NCI-H446 (cell line): ENCODE data around the gene KRTAP2-1.
"Not testable (repeated sequence)": the region's sequence is repeated elsewhere in the genome, so short reads cannot be mapped to it uniquely, and the experiment has no call there.

Source experiments
- DNase-seq, 2 experiments: peaks; one replicate each; lab custom pipeline; 2025; lab: John Stamatoyannopoulos, UW

The KRTAP2-1 gene, protein sequence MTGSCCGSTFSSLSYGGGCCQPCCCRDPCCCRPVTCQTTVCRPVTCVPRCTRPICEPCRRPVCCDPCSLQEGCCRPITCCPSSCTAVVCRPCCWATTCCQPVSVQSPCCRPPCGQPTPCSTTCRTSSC

GRCh38 chr17:41046735-41047465 is at the start of gene KRTAP2-1:
KRTAP2-1 (minus strand) TSS chr17:41047316; CDS start chr17:41047267, 49 bp downstream.
- DNase-seq = not testable (repeated sequence)

GRCh38 chr17:41096055-41096454 is 48.9 kb upstream of the KRTAP2-1 start:
- DNase-seq = no peak

DNA sequence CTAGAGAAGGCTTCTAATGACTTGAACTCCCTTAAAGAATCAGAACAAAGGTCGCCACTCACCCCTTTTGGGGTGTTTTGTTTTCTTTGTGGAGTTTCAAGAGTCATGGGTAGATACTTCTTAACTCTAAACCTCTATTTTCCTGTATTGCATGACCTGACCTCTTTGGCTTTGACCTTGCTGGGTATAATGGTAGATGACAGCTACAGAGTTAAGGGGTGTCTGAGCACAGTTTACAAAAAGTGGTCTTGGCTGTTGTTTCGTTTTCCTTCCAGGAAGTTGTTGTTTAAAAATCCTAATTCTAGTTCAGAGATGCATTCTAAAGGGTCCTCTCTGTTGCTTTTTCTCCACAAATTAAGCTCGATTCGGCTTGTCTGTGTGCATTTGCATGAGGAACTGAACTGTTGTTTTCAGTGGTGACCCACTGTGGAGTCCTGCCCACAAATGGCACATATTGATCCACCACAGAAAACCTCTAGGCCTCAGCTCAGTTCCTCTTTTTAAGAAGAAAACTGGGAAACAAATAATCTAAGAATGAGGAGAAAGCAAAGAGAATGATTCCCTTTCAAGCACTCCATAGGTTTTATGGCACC is 41.7 kb upstream of the KRTAP2-1 start:
- DNase-seq = not testable (repeated sequence)

GRCh38 chr17:41084100-41084856 is 37.2 kb upstream of the KRTAP2-1 start, which contains the start of gene KRTAP4-7:
KRTAP4-7 (plus strand) TSS chr17:41084150; CDS start chr17:41084207, 57 bp downstream.
- not testable (repeated sequence) for DNase-seq

- not testable (repeated sequence) for DNase-seq
Measured at GRCh38 chr17:41083427-41083826, 36.3 kb upstream of the KRTAP2-1 start.

DNA sequence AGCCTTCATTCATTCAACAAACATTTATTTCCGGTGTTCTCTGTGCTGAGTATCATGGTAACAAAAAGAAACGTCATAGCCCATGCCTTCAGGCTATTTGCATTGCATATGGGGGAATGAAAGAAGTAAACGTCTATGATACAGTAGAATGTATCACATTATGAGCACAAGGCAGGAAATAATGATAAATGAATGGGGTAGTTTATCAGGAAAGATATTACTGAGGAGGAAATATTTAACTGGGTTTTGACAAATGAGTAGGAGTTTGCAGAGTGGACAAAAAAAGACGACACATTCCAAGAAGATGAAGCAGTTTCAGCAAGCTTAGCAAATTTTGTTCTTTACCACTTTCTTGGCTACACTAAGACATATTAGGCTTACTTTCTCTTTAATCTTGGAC is 35.5 kb upstream of the KRTAP2-1 start:
- DNase-seq = no peak

- no peak for DNase-seq
Measured at GRCh38 chr17:41076788-41077187, 29.7 kb upstream of the KRTAP2-1 start.

GRCh38 chr17:41073676-41074075 is 26.6 kb upstream of the KRTAP2-1 start:
- no peak for DNase-seq

DNA sequence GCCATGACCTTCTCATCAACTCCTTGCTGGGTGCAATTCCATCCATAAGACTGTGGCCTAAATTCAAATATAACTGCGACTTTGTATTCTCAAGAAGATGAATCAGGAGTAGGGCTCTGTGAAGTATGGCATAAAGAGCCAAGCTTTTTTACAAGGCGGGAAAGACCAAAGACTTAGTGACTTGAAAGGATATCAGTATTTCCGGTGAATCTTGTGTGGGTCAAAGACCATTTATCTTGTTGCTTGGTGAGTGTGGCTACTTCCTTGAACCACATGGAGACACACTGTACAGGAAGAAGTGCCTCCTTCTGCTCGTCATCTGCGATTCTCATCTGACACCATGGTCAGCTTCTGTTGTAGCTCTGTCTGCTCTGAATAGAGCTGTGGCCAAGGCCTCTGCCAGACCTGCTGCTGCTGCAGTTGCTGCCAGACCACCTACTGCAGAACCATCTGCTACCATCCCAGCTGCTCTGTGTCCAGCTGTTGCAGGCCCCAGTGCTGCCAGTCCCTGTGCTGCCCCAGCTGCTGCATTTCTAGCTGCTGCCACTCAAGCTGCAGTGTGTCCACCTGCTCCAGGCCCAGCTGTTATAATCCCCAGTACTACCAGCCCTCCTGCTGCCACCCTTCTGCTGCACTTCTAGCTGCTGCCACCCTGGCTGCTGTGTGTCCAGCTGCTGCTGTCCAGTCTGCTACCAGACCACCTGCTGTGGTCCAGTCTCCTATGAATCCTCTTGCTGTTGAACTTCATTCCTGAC is 24.7 kb upstream of the KRTAP2-1 start:
- peak in 1 of 2 experiments; percentile 6 for DNase-seq

DNA sequence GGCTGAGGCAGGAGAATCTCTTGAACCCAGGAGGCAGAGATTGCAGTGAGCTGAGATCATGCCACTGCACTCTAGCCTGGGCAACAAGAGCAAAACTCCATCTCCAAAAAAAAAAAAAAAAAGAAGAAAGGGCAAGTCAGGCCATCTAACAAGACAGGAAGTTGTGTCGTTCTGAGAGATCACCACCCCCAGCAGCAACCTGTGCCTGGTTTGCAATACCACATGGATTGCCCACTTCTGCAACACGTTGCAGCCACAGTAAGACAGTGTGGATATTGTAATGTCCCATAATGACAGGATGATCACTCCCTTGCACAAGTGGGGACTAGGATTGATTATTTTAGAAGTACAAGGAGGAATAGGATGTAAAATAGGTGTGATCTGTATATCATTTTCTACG is 21.9 kb upstream of the KRTAP2-1 start:
- no peak for DNase-seq

- DNase-seq = no peak
Measured at GRCh38 chr17:41067281-41067680, 20.2 kb upstream of the KRTAP2-1 start.

GRCh38 chr17:41065829-41066624 is 18.9 kb upstream of the KRTAP2-1 start, which contains the start of gene KRTAP2-4:
KRTAP2-4 (minus strand) TSS chr17:41065879; CDS start chr17:41065845, 34 bp downstream.
- DNase-seq = no peak

- DNase-seq = not testable (repeated sequence)
Measured at GRCh38 chr17:41065016-41065689, 18.0 kb upstream of the KRTAP2-1 start.

DNA sequence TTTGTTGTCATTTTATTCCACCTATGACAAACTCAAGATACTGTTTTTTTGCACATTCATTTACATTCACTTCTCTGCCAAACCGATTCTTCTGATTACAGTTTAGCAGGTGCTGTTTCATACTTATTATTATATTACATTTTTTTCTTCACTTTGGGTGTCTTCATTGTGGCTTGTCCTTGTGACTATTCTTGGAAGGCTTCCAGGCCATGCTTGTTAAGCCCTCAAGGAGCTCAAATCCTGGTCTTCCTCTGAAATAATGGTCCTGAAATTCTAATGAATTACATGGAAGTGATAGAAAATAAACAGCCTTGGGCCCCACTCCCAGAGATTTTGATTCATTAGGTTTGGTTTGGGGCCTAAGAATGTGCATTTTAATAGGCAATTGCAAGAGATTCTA is 17.2 kb upstream of the KRTAP2-1 start:
- no peak for DNase-seq

DNA sequence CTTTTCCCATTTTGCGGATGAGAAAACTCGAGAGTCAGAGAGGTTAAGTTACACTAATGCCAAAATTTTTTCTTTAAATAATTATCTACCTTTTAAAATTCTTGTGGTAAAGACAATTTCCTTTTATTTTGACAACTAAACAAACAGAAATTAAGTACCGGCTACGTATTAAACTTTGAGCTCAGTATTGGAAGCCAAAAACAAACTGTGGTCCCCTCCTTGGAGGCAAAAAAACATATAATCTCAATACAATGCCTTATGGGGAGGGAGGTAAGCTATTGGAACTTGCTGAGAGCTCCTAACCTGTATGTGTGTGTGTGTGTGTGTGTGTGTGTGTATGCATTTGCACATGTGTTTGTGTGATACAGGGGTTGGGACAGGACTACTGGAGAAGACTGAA is 16.3 kb upstream of the KRTAP2-1 start:
- DNase-seq = no peak

DNA sequence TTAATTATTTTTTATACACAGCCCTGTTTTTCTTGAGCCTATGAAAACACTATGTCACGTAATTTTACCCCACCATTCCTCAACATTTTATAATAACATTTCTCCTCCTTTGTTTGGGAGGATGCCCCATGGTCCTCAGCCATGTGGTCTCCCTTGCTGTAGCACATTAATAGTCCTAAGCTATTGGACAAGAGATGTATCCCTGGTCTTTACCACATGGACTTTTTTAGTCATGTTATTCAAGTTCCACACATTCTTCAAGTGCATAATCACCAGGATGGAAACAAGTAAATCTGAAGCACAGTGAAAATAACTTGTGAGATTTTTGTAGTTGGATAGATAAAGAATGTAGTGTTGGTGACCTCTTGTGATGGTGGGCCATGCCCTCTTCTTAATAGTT is 14.8 kb upstream of the KRTAP2-1 start:
- no peak for DNase-seq

DNA sequence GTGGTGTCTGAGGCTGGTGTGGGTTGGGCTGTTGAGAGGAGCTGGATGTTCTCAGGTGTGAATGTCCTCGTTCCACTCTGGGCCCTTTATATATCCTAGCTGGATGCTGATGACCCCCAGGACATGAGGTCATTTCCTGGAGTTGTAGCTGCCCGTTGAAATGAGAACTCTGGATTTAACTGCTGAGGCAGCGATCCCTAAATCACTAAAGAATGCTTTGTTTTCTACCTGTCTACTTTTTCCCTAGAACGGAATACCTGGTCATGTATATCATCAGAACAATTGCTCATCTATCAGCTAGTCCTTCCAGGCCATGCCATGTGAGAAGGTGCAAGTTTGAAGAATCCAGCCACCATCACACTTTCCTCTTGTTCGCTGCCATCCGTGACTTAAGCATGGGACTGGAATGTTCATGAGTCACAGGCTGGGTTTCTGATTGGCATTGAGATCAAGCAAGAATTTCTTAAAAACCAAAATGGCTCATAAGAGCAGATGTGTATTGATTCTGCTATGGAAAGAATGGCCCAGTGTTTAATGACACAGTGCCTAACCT is 13.0 kb upstream of the KRTAP2-1 start, which contains the start of gene KRTAP2-3:
TSS of gene KRTAP2-3 (minus strand) at position 63 of the 553 bp plus-strand sequence. CDS start 64 bp downstream, outside the sequence.
- no peak for DNase-seq

GRCh38 chr17:41059276-41060051 is 12.3 kb upstream of the KRTAP2-1 start:
- not testable (repeated sequence) for DNase-seq

GRCh38 chr17:41058741-41059140 is 11.6 kb upstream of the KRTAP2-1 start:
- no peak for DNase-seq
